ENCODE results near the gene ZNF496.

The ZNF496 gene

GRCh38 chr1:247295746-247296145 is 35.9 kb downstream of the ZNF496 start:
- H3K79me2 ChIP-seq (ENCODE audit: control insufficient read depth, low read length) = no peaks in the 10 kb centered on the region
- TF ChIP-seq EZH2phosphoT487 (IDR thresholded peaks at IDR 0.05; ENCODE audit: borderline replicate concordance, low read length) = no peak
- TF ChIP-seq, protein P1, sequence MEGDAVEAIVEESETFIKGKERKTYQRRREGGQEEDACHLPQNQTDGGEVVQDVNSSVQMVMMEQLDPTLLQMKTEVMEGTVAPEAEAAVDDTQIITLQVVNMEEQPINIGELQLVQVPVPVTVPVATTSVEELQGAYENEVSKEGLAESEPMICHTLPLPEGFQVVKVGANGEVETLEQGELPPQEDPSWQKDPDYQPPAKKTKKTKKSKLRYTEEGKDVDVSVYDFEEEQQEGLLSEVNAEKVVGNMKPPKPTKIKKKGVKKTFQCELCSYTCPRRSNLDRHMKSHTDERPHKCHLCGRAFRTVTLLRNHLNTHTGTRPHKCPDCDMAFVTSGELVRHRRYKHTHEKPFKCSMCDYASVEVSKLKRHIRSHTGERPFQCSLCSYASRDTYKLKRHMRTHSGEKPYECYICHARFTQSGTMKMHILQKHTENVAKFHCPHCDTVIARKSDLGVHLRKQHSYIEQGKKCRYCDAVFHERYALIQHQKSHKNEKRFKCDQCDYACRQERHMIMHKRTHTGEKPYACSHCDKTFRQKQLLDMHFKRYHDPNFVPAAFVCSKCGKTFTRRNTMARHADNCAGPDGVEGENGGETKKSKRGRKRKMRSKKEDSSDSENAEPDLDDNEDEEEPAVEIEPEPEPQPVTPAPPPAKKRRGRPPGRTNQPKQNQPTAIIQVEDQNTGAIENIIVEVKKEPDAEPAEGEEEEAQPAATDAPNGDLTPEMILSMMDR (IDR thresholded peaks at IDR 0.05; ENCODE audit: low read depth, low read length, poor library complexity, severe bottlenecking) = no peak
- no peaks in the 10 kb centered on the region for H3F3A ChIP-seq (ENCODE audit: control insufficient read depth, insufficient read depth)
- no peaks in the 10 kb centered on the region for H3K27me3 ChIP-seq (ENCODE audit: control insufficient read depth, low read length)
- H4K20me1 ChIP-seq (ENCODE audit: control insufficient read depth, insufficient read depth, low read depth, low read length) = no peaks in the 10 kb centered on the region
- H3K36me3 ChIP-seq (ENCODE audit: control insufficient read depth, low read length) = no peaks in the 10 kb centered on the region
- no peak overlapping the region for H3K4me2 ChIP-seq (ENCODE audit: low read length)
- H3K9me3 ChIP-seq (ENCODE audit: control insufficient read depth, insufficient read depth, low read length) = no peaks in the 10 kb centered on the region
- H3K4me1 ChIP-seq (ENCODE audit: control insufficient read depth, low read length) = no peaks in the 10 kb centered on the region
- H3K4me3 ChIP-seq (ENCODE audit: low read length) = no peak overlapping the region
- H3K27ac ChIP-seq (ENCODE audit: low read depth, low read length) = no peak overlapping the region
- H3K9me2 ChIP-seq (replicated peaks; ENCODE audit: control insufficient read depth, low read length) = no peaks in the 10 kb centered on the region

DNA sequence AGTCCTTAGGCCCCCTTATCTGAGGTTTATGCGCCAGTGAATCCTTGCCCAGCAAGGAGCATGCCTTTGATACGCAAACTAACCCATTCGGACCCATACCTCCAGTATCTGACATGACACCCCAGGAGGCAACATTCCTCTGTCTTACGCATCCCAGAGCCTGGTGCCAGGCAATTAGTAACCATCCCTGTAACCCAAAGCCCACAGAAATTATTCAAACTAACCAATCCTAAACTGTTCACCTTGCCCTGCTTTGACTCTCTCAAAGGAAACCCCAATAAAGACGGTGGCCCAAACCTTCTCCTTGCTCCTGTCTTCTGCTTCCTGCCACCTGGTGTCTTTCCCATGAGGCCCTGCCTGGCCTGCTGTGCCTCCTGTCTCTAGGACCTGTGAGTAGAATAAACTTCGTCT is 36.4 kb downstream of the ZNF496 start:
- Histone ChIP-seq H3K27me3 (ENCODE audit: control insufficient read depth, low read length) (no peaks in the 10 kb centered on the region), H3K4me2 (ENCODE audit: low read length) (no peak overlapping the region), H4K20me1 (ENCODE audit: control insufficient read depth, insufficient read depth, low read depth, low read length) (no peaks in the 10 kb centered on the region), H3K27ac (ENCODE audit: low read depth, low read length) (no peak overlapping the region), H3K9me2 (replicated peaks; ENCODE audit: control insufficient read depth, low read length) (no peaks in the 10 kb centered on the region), H3K4me1 (ENCODE audit: control insufficient read depth, low read length) (no peaks in the 10 kb centered on the region), H3K4me3 (ENCODE audit: low read length) (no peak overlapping the region), H3K9me3 (ENCODE audit: control insufficient read depth, insufficient read depth, low read length) (no peaks in the 10 kb centered on the region), H3K36me3 (ENCODE audit: control insufficient read depth, low read length) (no peaks in the 10 kb centered on the region), H3F3A (ENCODE audit: control insufficient read depth, insufficient read depth) (no peaks in the 10 kb centered on the region), H3K79me2 (ENCODE audit: control insufficient read depth, low read length) (no peaks in the 10 kb centered on the region)
- TF ChIP-seq, protein P1 (IDR thresholded peaks at IDR 0.05; ENCODE audit: low read depth, low read length, poor library complexity, severe bottlenecking) = no peak
- no peak for TF ChIP-seq EZH2phosphoT487 (IDR thresholded peaks at IDR 0.05; ENCODE audit: borderline replicate concordance, low read length)

DNA sequence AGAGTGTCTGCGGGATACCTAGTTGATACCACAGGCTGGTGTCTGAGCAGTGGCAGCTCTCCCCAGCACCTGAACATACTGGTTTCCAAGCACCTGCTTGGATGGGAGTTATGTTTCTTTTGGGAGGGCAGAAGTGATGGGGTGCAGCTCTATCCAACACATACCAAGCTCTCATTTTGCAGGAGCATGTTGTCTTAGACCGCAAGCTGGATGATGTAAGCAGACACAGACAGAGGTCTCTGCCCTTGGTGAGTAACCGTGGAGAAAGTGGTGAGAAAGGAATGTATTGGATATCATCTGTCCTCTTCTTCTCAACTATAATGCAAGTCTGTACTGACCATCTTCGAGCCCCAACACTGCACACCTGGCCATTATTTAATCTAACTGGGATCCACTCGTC is 37.4 kb downstream of the ZNF496 start:
- Histone ChIP-seq H3K27me3 (ENCODE audit: control insufficient read depth, low read length) (no peaks in the 10 kb centered on the region), H3K36me3 (ENCODE audit: control insufficient read depth, low read length) (no peaks in the 10 kb centered on the region), H3K4me3 (ENCODE audit: low read length) (no peak overlapping the region), H3K79me2 (ENCODE audit: control insufficient read depth, low read length) (no peaks in the 10 kb centered on the region), H3K4me1 (ENCODE audit: control insufficient read depth, low read length) (no peaks in the 10 kb centered on the region), H3K9me3 (ENCODE audit: control insufficient read depth, insufficient read depth, low read length) (no peaks in the 10 kb centered on the region), H3F3A (ENCODE audit: control insufficient read depth, insufficient read depth) (no peaks in the 10 kb centered on the region), H3K9me2 (replicated peaks; ENCODE audit: control insufficient read depth, low read length) (no peaks in the 10 kb centered on the region), H3K27ac (ENCODE audit: low read depth, low read length) (no peak overlapping the region), H3K4me2 (ENCODE audit: low read length) (no peak overlapping the region), H4K20me1 (ENCODE audit: control insufficient read depth, insufficient read depth, low read depth, low read length) (no peaks in the 10 kb centered on the region)
- TF ChIP-seq, protein P1 (IDR thresholded peaks at IDR 0.05; ENCODE audit: low read depth, low read length, poor library complexity, severe bottlenecking) = no peak

DNA sequence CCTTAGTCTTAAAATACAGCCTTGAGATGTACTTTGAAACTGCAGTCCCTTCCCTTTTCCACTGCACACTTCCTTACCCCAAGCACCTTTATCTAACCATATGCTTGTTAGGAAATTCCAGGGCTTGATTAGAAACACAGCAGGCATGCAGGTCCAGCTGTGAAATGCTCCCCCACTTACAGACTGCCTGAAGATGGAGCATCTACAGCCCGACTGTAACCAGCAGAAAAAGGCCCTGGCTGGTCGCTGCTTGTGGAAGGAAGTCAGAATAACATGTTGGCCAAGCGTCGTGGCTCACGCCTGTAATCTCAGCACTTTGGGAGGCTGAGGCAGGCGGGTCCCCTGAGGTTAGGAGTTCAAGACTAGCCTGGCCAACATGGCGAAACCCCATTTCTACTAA is 38.6 kb downstream of the ZNF496 start:
- H3K4me1 ChIP-seq (ENCODE audit: control insufficient read depth, low read length) = no peaks in the 10 kb centered on the region
- H3F3A ChIP-seq (ENCODE audit: control insufficient read depth, insufficient read depth) = no peaks in the 10 kb centered on the region

More for the DNA sequence above, 38.6 kb downstream of the ZNF496 start:
- Histone ChIP-seq H3K4me2 (ENCODE audit: low read length) (no peak overlapping the region), H3K36me3 (ENCODE audit: control insufficient read depth, low read length) (no peaks in the 10 kb centered on the region), H3K9me2 (replicated peaks; ENCODE audit: control insufficient read depth, low read length) (no peaks in the 10 kb centered on the region), H3K4me3 (ENCODE audit: low read length) (no peak overlapping the region), H4K20me1 (ENCODE audit: control insufficient read depth, insufficient read depth, low read depth, low read length) (no peaks in the 10 kb centered on the region), H3K27ac (ENCODE audit: low read depth, low read length) (no peak overlapping the region), H3K79me2 (ENCODE audit: control insufficient read depth, low read length) (no peaks in the 10 kb centered on the region), H3K9me3 (ENCODE audit: control insufficient read depth, insufficient read depth, low read length) (no peaks in the 10 kb centered on the region), H3K27me3 (ENCODE audit: control insufficient read depth, low read length) (no peaks in the 10 kb centered on the region)
- TF ChIP-seq EZH2phosphoT487 (IDR thresholded peaks at IDR 0.05; ENCODE audit: borderline replicate concordance, low read length) = no peak
- TF ChIP-seq, protein P1 (IDR thresholded peaks at IDR 0.05; ENCODE audit: low read depth, low read length, poor library complexity, severe bottlenecking) = no peak

Measured in DOHH2 (cell line).